Measurements from ENCODE around the gene ACOX1.

DNA sequence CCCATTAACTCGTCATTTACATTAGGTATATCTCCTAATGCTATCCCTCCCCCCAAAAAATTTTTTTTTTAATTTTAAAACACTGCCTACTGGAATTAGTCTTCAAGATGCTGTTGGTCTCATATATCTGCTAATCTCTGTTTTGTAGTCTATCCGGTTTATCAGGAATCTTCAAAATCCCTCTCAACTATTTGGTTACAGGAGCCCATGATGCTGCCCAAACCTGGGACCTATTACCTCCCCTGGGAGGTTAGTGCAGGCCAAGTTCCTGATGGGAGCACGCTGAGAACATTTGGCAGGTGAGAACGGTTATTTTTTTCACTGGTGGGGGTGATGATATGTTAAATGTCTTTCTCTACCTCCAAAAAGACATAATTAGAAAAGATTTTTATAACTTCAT lies 7.0 kb upstream of the ACOX1 start:
- TF ChIP-seq, protein P1, sequence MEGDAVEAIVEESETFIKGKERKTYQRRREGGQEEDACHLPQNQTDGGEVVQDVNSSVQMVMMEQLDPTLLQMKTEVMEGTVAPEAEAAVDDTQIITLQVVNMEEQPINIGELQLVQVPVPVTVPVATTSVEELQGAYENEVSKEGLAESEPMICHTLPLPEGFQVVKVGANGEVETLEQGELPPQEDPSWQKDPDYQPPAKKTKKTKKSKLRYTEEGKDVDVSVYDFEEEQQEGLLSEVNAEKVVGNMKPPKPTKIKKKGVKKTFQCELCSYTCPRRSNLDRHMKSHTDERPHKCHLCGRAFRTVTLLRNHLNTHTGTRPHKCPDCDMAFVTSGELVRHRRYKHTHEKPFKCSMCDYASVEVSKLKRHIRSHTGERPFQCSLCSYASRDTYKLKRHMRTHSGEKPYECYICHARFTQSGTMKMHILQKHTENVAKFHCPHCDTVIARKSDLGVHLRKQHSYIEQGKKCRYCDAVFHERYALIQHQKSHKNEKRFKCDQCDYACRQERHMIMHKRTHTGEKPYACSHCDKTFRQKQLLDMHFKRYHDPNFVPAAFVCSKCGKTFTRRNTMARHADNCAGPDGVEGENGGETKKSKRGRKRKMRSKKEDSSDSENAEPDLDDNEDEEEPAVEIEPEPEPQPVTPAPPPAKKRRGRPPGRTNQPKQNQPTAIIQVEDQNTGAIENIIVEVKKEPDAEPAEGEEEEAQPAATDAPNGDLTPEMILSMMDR (IDR thresholded peaks at IDR 0.05), result no peak
- no peak for TF ChIP-seq EP300 (IDR thresholded peaks at IDR 0.05)
- no peak for TF ChIP-seq POLR2A (IDR thresholded peaks at IDR 0.05)

Data from upper lobe of left lung (tissue), 4 donors.